GM19438 (cell line): Measurements from ENCODE around the gene PLCB3.

Experiments
- ATAC-seq: cut with Tn5 transposase; IDR thresholded peaks from one replicate; pipeline ENCODE4 v1.9.1; 2021; ENCODE audit warnings: low read depth; ENCODE audit not compliant: unreplicated experiment

Gene PLCB3

DNA sequence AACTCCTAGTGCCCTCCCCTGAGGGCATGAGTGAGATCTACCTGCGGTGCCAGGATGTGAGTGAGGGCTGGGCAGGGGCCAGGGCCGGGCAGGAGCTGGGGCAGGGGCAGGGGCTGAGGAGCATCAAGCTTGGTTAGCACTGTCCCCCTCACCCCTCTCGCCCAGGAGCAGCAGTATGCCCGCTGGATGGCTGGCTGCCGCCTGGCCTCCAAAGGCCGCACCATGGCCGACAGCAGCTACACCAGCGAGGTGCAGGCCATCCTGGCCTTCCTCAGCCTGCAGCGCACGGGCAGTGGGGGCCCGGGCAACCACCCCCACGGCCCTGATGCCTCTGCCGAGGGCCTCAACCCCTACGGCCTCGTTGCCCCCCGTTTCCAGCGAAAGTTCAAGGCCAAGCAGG, 31.1 kb upstream of the PLCB3 start:
- ATAC-seq: no peak

- no peak for ATAC-seq
Measured at GRCh38 chr11:64220798-64221197, 30.5 kb upstream of the PLCB3 start.

GRCh38 chr11:64222651-64223000, 28.7 kb upstream of the PLCB3 start:
- ATAC-seq: no peak

GRCh38 chr11:64223001-64223651, 28.2 kb upstream of the PLCB3 start:
- no peak for ATAC-seq

GRCh38 chr11:64224151-64224890, 27.0 kb upstream of the PLCB3 start:
- no peak for ATAC-seq

DNA sequence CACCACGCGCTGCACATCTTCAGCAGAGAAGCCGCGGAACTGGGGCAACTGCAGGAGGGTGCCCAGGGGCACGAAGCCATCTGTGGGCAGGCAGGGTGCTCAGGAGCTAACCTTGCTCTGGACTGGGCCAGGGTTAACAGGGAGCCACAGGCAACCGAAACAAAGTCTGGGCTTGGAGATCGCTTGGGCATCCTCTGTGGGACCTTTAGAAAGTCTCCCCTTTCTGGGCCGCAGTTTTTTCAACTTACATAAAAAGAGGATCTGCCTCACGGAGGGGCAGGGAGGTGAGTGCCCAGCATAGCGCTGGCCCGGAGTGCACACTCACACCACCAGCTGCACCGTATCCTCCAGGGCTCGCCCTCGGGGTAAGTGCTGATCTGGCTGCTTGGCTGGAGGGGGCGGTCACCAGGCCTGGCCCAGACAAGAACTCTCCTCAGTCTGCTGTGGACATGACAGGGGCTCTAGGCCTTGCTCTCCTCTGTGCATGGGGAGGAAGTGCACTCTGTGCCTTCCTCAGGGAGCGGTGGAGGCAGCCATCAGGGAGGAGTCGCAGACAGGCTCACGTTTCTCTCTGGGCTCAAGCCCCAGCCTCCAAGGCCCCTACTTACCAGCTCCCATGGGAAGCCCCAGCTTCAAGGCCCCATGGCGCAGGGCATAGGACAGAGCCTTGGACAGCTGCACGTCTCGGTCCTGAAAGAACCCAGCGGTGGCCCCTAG, 26.3 kb upstream of the PLCB3 start:
- ATAC-seq: no peak

- ATAC-seq: peak; percentile 39
Measured at GRCh38 chr11:64225608-64226506, 25.5 kb upstream of the PLCB3 start, which contains the start of the genes NUDT22 and TRPT1. Gene NUDT22 (plus strand): TSS chr11:64226274. CDS start chr11:64226653, 379 bp downstream. Gene TRPT1 (minus strand): TSS chr11:64226186. CDS start chr11:64225860, 326 bp downstream.

DNA sequence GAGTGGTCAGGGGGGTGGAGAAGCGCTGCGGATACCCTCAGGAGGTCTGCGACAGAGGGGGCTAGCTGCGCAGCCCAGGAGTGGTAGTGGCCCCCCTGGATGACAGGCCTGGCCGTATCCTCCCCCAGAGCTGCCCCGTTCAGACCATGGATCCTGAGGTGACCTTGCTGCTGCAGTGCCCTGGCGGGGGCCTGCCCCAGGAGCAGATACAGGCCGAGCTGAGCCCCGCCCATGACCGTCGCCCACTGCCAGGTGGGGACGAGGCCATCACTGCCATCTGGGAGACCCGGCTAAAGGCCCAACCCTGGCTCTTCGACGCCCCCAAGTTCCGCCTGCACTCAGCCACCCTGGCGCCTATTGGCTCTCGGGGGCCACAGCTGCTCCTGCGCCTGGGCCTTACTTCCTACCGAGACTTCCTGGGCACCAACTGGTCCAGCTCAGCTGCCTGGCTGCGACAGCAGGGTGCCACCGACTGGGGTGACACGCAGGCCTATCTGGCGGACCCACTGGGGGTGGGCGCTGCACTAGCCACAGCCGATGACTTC, 24.8 kb upstream of the PLCB3 start:
- no peak for ATAC-seq

- no peak for ATAC-seq
Measured at GRCh38 chr11:64227405-64227956, 23.8 kb upstream of the PLCB3 start.

- no peak for ATAC-seq
Measured at GRCh38 chr11:64229090-64229743, 22.1 kb upstream of the PLCB3 start.

- no peak for ATAC-seq
Measured at GRCh38 chr11:64229744-64230170, 21.6 kb upstream of the PLCB3 start.

DNA sequence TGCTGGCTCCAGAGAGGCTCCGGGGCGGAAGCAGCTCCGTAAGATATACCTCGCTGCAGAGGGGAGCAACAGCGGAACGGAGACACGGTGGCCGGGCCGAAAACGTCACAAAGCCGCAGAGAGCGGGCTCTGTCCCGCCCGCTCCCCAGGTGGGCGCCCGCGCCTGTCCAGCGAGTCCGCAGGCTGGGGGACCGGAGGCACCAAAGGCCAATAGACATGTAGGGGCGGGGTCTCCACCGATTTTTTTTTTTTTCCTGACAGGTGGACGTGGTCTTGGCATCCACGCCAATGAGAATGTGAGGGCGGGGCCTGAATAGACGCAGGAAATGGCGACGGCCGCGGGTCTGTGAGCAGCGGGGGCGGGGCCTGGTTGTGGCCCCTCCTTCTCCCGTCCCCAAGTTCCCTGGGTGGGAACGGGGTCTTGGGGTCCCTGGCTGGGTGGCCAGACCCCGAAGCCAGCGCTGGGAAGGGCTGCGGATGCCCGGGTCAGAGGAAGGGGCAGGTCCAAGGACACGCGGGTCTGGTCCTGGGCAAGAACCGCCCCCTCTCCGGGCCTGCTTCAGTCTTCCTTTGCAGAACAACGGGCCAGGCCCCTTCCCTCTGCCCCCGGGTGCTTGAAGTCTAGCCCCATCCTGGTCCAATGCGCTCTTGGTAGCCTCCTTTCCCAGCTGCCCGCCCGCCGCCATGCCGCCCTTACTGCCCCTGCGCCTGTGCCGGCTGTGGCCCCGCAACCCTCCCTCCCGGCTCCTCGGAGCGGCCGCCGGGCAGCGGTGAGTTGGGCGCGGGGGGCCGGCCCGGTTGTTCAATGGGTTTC, 21.0 kb upstream of the PLCB3 start, which contains the start of gene DNAJC4:
DNAJC4 (plus strand) TSS at position 378 of the 814 bp plus-strand sequence; CDS start at position 685, 307 bp downstream.
- ATAC-seq: peak; percentile 46

- no peak for ATAC-seq
Measured at GRCh38 chr11:64230985-64231365, 20.4 kb upstream of the PLCB3 start.

GRCh38 chr11:64231546-64231945, 19.8 kb upstream of the PLCB3 start:
- no peak for ATAC-seq

- no peak for ATAC-seq
Measured at GRCh38 chr11:64232182-64232966, 19.0 kb upstream of the PLCB3 start.

- no peak for ATAC-seq
Measured at GRCh38 chr11:64232967-64233315, 18.4 kb upstream of the PLCB3 start.

DNA sequence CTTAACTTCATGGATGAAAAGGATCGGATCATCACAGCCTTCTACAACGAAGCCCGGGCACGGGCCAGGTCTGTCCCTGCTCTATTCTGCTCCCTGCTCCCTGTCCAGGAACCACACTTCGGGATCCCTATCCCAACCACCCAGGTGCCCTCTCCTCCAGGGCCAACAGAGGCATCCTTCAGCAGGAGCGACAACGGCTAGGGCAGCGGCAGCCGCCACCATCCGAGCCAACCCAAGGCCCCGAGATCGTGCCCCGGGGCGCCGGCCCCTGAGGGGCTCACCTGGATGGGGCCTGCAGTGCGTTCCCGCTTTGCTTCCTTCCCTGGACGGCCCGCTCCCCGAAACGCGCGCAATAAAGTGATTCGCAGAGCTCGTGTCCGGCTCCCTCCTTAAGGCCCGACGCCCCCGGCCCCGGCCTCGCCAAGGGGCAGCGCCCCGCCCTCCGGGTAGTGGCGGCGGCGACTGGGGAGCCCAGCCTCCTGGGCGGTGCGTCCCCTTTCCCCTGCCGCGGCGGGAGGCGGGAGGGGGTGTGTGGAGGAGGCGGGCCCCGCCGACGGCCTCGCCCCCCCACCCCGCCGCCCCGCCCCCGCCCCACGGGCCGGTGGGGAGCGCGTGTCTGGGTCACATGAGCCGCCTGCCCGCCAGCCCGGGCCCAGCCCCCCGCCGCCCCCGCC, 17.3 kb upstream of the PLCB3 start, which contains the start of gene VEGFB:
VEGFB (plus strand) TSS at position 672 of the 674 bp plus-strand sequence. CDS start 250 bp downstream, outside the sequence.
- peak; percentile 35 for ATAC-seq
